ENCODE results near the gene APPL1.

APPL1 gene

GRCh38 chr3:57227204-57227929 lies at the start of gene APPL1:
TSS of gene APPL1 (plus strand) at chr3:57227729. CDS start at chr3:57227884, 155 bp downstream.
- TF ChIP-seq CTCF (IDR thresholded peaks at IDR 0.05) = no peak

DNA sequence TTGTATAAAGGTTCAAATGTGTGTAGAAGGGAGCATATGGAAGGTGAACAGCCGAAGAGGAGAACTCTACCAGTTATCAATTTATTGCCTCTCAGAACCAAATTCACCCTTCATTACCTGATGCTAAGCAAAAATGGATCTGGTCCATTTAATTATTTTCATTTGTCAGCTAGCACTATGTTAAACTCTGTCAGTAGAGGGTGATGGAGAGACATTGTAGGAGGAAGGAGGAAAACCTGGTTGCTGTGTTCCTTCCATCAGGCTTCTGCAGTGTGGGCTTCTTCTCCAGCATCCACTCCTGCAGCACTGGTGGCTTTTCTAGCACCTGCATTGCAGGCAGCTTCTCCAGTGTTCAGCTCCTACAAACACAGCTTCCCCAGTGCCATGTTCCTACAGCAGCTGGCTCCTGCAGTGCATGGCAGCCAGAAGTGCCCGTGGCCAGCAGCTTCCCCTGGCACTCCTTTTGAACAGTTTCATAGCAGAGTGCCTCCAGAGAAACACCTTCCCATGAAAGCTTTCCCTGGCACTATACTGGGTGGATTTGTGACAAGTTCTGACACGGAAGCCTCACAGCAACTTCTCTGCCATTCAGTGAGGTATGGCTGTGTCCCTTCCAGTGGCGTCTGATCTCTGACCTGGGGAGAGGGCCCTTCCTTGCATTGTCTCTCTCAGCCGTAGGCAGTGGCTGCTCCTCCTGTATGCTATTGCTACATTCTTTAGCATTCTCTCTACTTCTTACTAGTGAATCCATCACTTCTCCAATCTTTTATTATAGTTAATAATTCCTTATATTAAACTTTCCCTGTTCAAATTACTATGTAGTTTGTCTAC lies 47.7 kb upstream of the APPL1 start:
- H3K27ac ChIP-seq = no peak overlapping the region
- TF ChIP-seq CTCF (IDR thresholded peaks at IDR 0.05) = no peak
- no peak for DNase-seq (ENCODE audit: low spot score)
- H3K4me3 ChIP-seq = no peak overlapping the region

More at GRCh38 chr3:57227204-57227929, at the start of gene APPL1:
- peak within 1 kb of the TSS; percentile 86 to 95 for H3K27ac ChIP-seq
- peak within 1 kb of the TSS; percentile 88 for H3K4me3 ChIP-seq
- peak; percentile 96 for DNase-seq (ENCODE audit: low spot score)

DNA sequence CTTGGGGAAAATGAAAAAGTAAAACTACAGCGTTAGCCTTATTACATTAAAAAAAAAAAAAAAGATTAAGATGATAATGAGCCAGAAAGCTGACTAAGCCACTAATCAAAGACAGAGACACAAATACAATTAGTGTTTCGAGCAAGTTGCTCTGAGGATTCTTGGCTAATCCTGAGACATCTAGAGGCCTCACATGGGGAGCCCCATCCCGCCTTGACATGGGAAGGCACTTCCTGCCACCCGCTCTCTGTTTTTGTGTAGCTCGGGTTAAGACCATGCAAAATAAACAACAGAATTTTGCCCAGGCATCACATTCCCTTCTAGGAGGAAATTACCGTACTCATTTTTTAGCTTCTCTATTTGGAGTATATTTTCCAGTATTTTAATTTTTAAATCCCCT lies 43.0 kb upstream of the APPL1 start:
- Histone ChIP-seq H3K4me3 (no peak overlapping the region), H3K27ac (no peak overlapping the region)
- no peak for DNase-seq (ENCODE audit: low spot score)
- no peak for TF ChIP-seq CTCF (IDR thresholded peaks at IDR 0.05)

GRCh38 chr3:57192028-57192427 lies 35.5 kb upstream of the APPL1 start:
- no peak overlapping the region for H3K27ac ChIP-seq
- no peak for TF ChIP-seq CTCF (IDR thresholded peaks at IDR 0.05)
- DNase-seq (ENCODE audit: low spot score) = no peak
- no peak overlapping the region for H3K4me3 ChIP-seq

- Histone ChIP-seq H3K4me3 (no peak overlapping the region), H3K27ac (no peak overlapping the region)
- no peak for TF ChIP-seq CTCF (IDR thresholded peaks at IDR 0.05)
- DNase-seq (ENCODE audit: low spot score) = no peak
These were observed 32.9 kb upstream of the APPL1 start for GRCh38 chr3:57194641-57195040.

GRCh38 chr3:57199895-57200297 lies 27.6 kb upstream of the APPL1 start, which contains the start of gene HESX1:
TSS of gene HESX1 (minus strand) at chr3:57199978. CDS start at chr3:57199918, 60 bp downstream.
- no peak for DNase-seq (ENCODE audit: low spot score)
- Histone ChIP-seq H3K27ac (no peak within 1 kb of the TSS), H3K4me3 (no peak within 1 kb of the TSS)
- TF ChIP-seq CTCF (IDR thresholded peaks at IDR 0.05) = no peak

Data from coronary artery (tissue), 2 donors.